ENCODE data around the gene FBXO22.
"Not testable (repeated sequence)": the region's sequence is repeated elsewhere in the genome, so short reads cannot be mapped to it uniquely, and the experiment has no call there.

The FBXO22 gene

DNA sequence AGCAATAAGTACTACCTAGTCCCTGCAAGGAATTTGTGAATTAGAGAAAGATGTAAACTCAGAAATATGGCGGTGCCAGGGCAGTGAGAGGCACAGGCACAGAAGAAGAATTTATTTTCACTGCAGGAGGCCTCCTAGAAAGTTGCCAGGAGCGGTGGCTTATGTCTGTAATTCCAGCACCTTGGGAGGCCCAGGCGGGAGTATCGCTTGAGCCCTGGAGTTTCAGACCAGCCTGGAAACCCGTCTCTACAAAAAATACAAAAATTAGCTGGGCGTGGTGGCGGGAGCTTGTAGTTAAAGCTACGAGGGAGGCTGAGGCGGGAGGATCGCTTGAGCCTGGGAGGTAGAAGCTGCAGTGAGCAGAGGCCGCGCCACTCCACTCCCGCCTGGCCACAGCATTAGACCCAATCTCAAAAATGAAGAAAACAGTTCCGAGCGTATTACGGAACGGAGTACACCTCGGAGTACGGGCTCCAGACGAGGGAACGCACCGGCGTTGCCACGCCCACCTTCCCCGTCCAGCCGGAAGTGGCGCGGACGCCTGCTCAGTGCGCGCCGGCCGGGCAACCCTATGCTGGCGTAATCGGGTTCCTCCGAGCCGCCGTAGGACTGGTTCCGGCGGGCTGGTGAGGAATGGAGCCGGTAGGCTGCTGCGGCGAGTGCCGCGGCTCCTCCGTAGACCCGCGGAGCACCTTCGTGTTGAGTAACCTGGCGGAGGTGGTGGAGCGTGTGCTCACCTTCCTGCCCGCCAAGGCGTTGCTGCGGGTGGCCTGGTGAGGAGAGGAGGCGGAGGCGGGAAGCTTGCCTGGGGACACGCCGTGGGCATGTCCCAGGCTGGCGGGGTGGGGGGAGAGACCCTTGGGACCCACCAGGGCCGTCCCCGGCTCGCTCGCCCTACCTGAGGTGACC lies at the start of gene FBXO22:
Gene FBXO22, plus strand, starts transcription at position 548 of the 909 bp plus-strand sequence. Its CDS starts 86 bp downstream, at position 634.
- H3K4me1 Mint-ChIP-seq (ENCODE audit: low read depth), result peaks cover 45% of the 10 kb centered on the region

DNA sequence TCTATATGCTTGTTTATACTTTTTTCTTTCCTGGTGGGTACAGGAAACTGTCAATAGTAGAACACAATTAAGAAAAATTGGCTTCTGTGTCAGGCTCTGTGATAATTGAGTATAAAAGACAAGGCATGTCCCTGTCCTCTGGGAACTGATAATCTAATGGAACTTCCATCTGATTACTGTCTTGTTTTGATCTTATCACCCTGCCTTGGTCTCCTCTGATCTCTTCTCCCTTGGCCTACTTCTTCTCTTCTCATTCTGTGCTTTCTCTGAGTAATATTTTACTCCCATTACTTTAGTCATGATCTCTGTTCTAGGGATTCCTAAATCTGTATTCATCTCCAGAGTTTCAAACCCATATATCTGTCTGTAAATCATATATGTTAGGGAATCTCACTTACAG lies 45.8 kb upstream of the FBXO22 start:
- Mint-ChIP-seq H3K27ac (no peak overlapping the region), H3K9me3 (no peaks in the 10 kb centered on the region), H3K4me1 (ENCODE audit: low read depth) (peaks cover 35% of the 10 kb centered on the region), H3K36me3 (ENCODE audit: low read depth) (peaks cover 68% of the 10 kb centered on the region), H3K4me3 (no peak overlapping the region), H3K27me3 (no peaks in the 10 kb centered on the region)
- no peak for DNase-seq

More for the DNA sequence above, at the start of gene FBXO22:
- peak; percentile 95 for DNase-seq
- Mint-ChIP-seq H3K9me3 (no peaks in the 10 kb centered on the region), H3K4me3 (peak within 1 kb of the TSS; percentile 100), H3K27me3 (no peaks in the 10 kb centered on the region), H3K36me3 (ENCODE audit: low read depth) (peaks cover 41% of the 10 kb centered on the region), H3K27ac (peak within 1 kb of the TSS; percentile 98)

DNA sequence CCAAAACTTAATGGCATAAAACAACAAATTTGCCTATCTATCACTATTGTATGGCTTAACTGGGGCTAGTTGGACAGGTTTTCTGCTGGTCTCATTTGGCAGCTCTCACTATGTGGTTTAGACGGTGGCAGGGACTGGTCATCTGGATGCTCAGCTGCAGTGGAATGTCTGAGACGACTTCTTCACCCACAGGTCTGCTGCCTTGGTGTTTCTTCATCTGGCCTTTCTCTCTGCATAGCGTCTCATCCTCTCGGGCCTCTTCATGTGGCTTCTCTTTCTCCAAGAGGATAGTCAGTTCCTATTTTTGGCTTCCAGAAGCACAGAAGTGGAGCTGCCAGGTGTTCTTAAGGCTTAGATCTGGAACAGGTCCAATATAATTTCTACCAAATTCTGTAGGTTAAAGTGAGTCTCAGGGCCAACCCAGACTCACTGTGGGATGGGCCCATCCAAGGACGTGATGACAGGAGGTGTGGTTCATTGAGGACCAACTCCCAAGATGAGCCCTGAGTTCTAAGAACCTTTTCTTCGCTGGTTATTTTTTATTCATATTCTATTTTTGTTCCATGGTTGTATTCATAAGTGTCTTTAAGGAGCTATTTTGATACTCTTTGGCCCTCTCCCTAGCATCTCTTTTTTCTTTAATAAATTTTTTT lies 41.8 kb upstream of the FBXO22 start:
- H3K4me1 Mint-ChIP-seq (ENCODE audit: low read depth), result peaks cover 54% of the 10 kb centered on the region
- H3K36me3 Mint-ChIP-seq (ENCODE audit: low read depth), result peaks cover 76% of the 10 kb centered on the region
- no peak overlapping the region for H3K4me3 Mint-ChIP-seq

DNA sequence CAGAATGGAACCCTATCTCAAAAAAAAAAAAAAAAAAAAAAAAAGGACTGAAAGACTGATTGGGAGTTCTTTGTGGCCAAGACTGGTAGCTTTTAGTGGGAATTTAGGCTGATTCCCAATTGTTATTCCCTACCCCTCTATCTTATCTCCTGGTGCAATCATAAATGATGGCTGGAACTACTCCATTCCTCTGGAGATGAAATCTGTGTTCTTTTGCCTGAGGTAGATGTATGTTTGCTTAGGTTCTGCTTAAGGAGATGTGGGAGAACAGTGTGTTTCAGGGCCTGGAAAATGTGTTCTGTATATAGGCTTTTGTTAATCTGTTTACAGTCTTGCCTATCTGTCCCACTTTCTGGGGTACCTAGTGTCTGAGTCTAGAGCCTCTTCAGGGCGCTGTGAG lies 40.9 kb upstream of the FBXO22 start:
- peaks cover 57% of the 10 kb centered on the region for H3K4me1 Mint-ChIP-seq (ENCODE audit: low read depth)
- no peak overlapping the region for H3K27ac Mint-ChIP-seq
- peaks cover 78% of the 10 kb centered on the region for H3K36me3 Mint-ChIP-seq (ENCODE audit: low read depth)
- no peak overlapping the region for H3K4me3 Mint-ChIP-seq
- no peak for DNase-seq
- no peaks in the 10 kb centered on the region for H3K9me3 Mint-ChIP-seq
- no peaks in the 10 kb centered on the region for H3K27me3 Mint-ChIP-seq

More for the DNA sequence above, 41.8 kb upstream of the FBXO22 start:
- DNase-seq, result no peak
- no peak overlapping the region for H3K27ac Mint-ChIP-seq
- H3K9me3 Mint-ChIP-seq, result no peaks in the 10 kb centered on the region
- no peaks in the 10 kb centered on the region for H3K27me3 Mint-ChIP-seq

DNA sequence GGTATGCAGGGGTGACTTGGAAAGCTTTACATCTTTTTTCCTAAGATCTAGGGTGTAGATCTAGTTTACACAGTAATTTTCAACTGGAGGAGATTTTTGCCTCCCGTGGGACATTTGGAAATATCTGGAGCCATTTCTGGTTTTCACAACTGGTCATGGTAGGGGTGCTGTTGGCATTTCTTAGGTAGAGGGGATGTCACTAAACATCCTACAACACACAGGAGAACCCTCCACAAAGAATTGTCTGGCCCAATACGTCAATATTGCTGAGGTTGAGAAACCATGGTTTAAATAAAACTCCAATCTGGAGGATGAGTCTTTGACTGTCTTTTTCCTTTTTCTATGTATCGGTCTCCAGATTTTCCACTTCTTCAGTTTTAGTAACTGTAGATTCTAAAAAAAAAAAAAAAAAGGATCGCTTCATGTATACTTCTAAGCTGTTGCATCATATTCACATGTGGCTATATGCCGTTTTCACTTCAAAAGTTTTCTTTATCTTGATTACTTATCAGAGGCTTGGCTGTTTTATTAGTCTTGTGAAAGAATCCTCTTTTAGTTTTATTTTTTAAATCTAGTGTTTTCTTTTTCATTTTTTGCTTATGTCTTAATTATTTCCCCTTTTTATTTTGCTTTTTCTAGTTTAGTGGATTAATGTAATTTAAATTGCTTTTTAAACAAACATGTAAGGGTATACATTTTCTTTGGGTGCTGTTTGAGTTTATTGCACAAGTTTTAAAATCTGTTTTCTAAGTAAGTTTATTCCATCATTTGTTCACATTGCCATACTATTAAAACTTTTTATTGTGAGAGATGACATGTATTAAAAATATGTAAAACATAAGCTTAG lies 39.2 kb upstream of the FBXO22 start:
- H3K9me3 Mint-ChIP-seq, result no peaks in the 10 kb centered on the region
- DNase-seq, result no peak
- peaks cover 78% of the 10 kb centered on the region for H3K36me3 Mint-ChIP-seq (ENCODE audit: low read depth)
- no peaks in the 10 kb centered on the region for H3K27me3 Mint-ChIP-seq
- H3K27ac Mint-ChIP-seq, result no peak overlapping the region
- peaks cover 48% of the 10 kb centered on the region for H3K4me1 Mint-ChIP-seq (ENCODE audit: low read depth)
- no peak overlapping the region for H3K4me3 Mint-ChIP-seq

GRCh38 chr15:75866045-75866444 lies 37.6 kb upstream of the FBXO22 start:
- H3K27ac Mint-ChIP-seq, DNase-seq, H3K9me3 Mint-ChIP-seq, H3K27me3 Mint-ChIP-seq, H3K4me3 Mint-ChIP-seq: not testable (repeated sequence)
- peaks cover 44% of the 10 kb centered on the region for H3K4me1 Mint-ChIP-seq (ENCODE audit: low read depth)
- H3K36me3 Mint-ChIP-seq (ENCODE audit: low read depth), result peaks cover 77% of the 10 kb centered on the region

- DNase-seq, result no peak
- Mint-ChIP-seq H3K4me1 (ENCODE audit: low read depth) (peaks cover 44% of the 10 kb centered on the region), H3K27me3 (no peaks in the 10 kb centered on the region), H3K36me3 (ENCODE audit: low read depth) (peaks cover 73% of the 10 kb centered on the region), H3K27ac (no peak overlapping the region), H3K9me3 (no peaks in the 10 kb centered on the region), H3K4me3 (no peak overlapping the region)
Measured at GRCh38 chr15:75866916-75867315, 36.8 kb upstream of the FBXO22 start.

DNA sequence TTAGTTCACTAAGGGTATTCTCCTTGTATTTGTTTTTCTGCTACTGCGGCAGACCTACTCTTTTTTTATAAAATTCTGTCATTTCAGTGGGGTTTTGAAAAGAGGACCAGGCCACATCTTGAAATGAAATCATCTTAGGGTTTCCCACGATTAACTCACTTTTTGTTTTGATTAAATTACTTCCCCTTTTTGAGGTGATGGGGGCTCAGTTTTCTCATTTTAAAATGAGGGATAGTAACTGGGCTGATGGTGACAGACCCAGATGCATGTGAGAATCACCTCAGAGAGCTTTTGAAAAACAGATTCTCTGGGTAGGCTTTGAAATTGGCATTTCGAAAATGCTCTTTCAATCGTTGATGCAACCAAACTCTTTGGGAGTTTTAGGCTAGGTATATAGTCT lies 36.2 kb upstream of the FBXO22 start:
- Mint-ChIP-seq H3K36me3 (ENCODE audit: low read depth) (peaks cover 70% of the 10 kb centered on the region), H3K9me3 (no peaks in the 10 kb centered on the region), H3K27ac (no peak overlapping the region), H3K4me1 (ENCODE audit: low read depth) (peaks cover 44% of the 10 kb centered on the region), H3K4me3 (no peak overlapping the region), H3K27me3 (no peaks in the 10 kb centered on the region)
- no peak for DNase-seq

DNA sequence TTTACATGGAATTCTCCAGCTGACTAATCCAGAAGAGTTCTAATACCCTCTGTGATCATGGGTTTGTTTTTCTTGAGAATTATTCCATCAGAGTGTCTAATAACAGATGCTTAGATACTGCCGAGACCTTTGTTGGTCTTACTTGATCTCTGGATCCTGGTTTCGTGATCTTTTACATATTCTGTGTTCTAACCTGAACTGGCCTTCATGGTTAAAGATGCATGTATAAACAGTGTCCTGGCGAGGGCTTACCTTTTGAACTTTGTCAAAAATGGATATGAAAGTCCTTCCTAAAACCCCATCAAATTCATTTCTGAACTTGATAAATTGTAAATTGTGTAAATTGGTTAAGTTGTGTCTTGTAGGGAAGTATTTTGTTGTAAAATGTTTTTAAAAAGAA lies 35.7 kb upstream of the FBXO22 start:
- no peaks in the 10 kb centered on the region for H3K9me3 Mint-ChIP-seq
- peaks cover 41% of the 10 kb centered on the region for H3K4me1 Mint-ChIP-seq (ENCODE audit: low read depth)
- no peaks in the 10 kb centered on the region for H3K27me3 Mint-ChIP-seq
- DNase-seq, result no peak
- no peak overlapping the region for H3K27ac Mint-ChIP-seq
- H3K36me3 Mint-ChIP-seq (ENCODE audit: low read depth), result peaks cover 65% of the 10 kb centered on the region
- no peak overlapping the region for H3K4me3 Mint-ChIP-seq

- H3K4me3 Mint-ChIP-seq, result no peak overlapping the region
- H3K27ac Mint-ChIP-seq, result no peak overlapping the region
- no peak for DNase-seq
- peaks cover 32% of the 10 kb centered on the region for H3K4me1 Mint-ChIP-seq (ENCODE audit: low read depth)
- H3K27me3 Mint-ChIP-seq, result no peaks in the 10 kb centered on the region
- peaks cover 67% of the 10 kb centered on the region for H3K36me3 Mint-ChIP-seq (ENCODE audit: low read depth)
- no peaks in the 10 kb centered on the region for H3K9me3 Mint-ChIP-seq
Measured at GRCh38 chr15:75869446-75869845, 34.2 kb upstream of the FBXO22 start.

- DNase-seq, H3K27ac Mint-ChIP-seq, H3K4me3 Mint-ChIP-seq, H3K9me3 Mint-ChIP-seq, H3K27me3 Mint-ChIP-seq: not testable (repeated sequence)
- H3K4me1 Mint-ChIP-seq (ENCODE audit: low read depth), result peaks cover 16% of the 10 kb centered on the region
- peaks cover 69% of the 10 kb centered on the region for H3K36me3 Mint-ChIP-seq (ENCODE audit: low read depth)
Measured at GRCh38 chr15:75871589-75871988, 32.1 kb upstream of the FBXO22 start.

DNA sequence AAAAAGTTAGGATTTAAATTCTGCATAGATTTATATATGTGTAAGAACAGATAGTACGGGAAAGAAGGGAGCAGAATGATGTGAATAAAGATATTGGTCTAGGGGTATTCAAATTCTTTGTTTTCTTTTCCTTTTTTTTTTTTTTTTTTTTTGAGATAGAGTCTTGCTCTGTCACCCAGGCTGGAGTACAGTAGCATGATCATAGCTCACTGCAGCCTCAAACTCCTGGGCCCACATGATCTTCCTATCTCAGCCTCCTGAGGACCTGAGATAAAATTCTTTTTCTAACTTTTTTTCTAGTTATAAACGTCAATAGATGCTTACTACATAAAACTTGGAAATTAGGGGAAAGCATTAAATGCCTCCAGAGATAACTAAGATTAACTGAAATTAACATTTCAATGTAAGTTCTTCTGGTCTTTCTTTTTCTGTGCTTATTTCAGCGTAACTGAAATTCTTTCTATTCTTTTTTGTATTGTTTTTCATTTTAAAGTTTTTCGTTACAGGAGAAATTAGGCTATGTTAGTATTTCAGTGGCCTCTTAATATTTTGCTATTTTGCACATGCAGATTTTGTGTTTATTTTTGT lies 31.2 kb upstream of the FBXO22 start:
- H3K36me3 Mint-ChIP-seq (ENCODE audit: low read depth), result peaks cover 63% of the 10 kb centered on the region
- no peak for DNase-seq
- no peaks in the 10 kb centered on the region for H3K9me3 Mint-ChIP-seq
- no peaks in the 10 kb centered on the region for H3K27me3 Mint-ChIP-seq
- no peak overlapping the region for H3K27ac Mint-ChIP-seq
- H3K4me1 Mint-ChIP-seq (ENCODE audit: low read depth), result peaks cover 6% of the 10 kb centered on the region
- H3K4me3 Mint-ChIP-seq, result no peak overlapping the region

GRCh38 chr15:75884041-75884440 lies 19.6 kb upstream of the FBXO22 start:
- H3K9me3 Mint-ChIP-seq, result no peaks in the 10 kb centered on the region
- DNase-seq, result no peak
- H3K4me1 Mint-ChIP-seq (ENCODE audit: low read depth), result peaks cover 7% of the 10 kb centered on the region
- no peak overlapping the region for H3K27ac Mint-ChIP-seq
- peaks cover 63% of the 10 kb centered on the region for H3K36me3 Mint-ChIP-seq (ENCODE audit: low read depth)
- no peak overlapping the region for H3K4me3 Mint-ChIP-seq
- no peaks in the 10 kb centered on the region for H3K27me3 Mint-ChIP-seq

- H3K4me3 Mint-ChIP-seq, result no peak overlapping the region
- H3K27me3 Mint-ChIP-seq, result no peaks in the 10 kb centered on the region
- H3K27ac Mint-ChIP-seq, result no peak overlapping the region
- H3K4me1 Mint-ChIP-seq (ENCODE audit: low read depth), result peaks cover 16% of the 10 kb centered on the region
- peaks cover 62% of the 10 kb centered on the region for H3K36me3 Mint-ChIP-seq (ENCODE audit: low read depth)
- H3K9me3 Mint-ChIP-seq, result no peaks in the 10 kb centered on the region
- no peak for DNase-seq
Measured at GRCh38 chr15:75887178-75887577, 16.5 kb upstream of the FBXO22 start.

Data from activated T-cell treated with anti-CD3 and anti-CD28 coated beads, Interleukin-2, amount 50 U/mL, for 24 hours (primary cell).